HG03575 (cell line): ENCODE measurements around the gene PIP5K1B.
"Not testable (repeated sequence)": the region's sequence is repeated elsewhere in the genome, so short reads cannot be mapped to it uniquely, and the experiment has no call there.

Experiments used
- ATAC-seq: cut with Tn5 transposase; IDR thresholded peaks from one replicate; pipeline ENCODE4 v1.9.1; 2021; ENCODE audit not compliant: unreplicated experiment, insufficient number of reproducible peaks, low FRiP score; ENCODE audit errors: extremely low read depth

PIP5K1B gene, protein sequence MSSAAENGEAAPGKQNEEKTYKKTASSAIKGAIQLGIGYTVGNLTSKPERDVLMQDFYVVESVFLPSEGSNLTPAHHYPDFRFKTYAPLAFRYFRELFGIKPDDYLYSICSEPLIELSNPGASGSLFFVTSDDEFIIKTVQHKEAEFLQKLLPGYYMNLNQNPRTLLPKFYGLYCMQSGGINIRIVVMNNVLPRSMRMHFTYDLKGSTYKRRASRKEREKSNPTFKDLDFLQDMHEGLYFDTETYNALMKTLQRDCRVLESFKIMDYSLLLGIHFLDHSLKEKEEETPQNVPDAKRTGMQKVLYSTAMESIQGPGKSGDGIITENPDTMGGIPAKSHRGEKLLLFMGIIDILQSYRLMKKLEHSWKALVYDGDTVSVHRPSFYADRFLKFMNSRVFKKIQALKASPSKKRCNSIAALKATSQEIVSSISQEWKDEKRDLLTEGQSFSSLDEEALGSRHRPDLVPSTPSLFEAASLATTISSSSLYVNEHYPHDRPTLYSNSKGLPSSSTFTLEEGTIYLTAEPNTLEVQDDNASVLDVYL

DNA sequence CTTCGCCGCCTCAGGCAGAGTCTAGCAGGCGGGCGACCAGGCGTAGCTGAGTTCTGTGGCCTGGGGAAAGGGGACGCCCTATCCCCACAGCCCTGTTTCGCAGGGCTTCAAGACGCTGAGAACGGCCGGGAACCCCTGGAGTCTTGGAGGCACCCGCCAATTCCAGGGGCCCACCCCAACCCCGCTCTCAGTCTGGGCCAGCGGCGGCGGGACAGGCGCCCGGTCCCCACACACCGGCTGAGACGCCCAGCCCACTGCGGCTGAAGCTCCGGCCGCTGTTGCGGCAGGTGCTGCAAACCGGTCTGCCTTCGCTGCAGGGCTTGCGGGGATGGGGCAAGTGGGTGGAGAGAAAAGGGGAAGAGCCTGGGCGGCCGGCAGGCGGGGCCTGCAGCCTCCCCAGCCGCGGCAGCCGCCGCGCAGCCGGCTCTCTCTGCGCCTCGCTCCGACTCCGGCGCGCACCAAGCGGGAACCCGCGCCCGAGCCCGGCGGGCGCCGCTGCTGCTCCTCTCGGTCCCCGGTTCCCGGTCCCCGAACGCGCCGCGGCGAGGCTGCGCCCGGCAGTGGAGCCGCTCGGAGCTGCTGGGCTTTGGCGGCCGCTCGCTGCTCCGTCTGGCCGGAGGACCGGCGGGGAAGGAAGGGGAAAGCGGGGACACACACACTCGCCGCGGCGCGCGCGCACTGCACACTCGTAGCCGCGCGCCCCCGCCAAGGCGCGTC is at the start of gene PIP5K1B:
Gene PIP5K1B (plus strand): TSS at position 427 of the 717 bp plus-strand sequence. CDS start 117,375 bp downstream, outside the sequence.
- peak; percentile 29 for ATAC-seq

DNA sequence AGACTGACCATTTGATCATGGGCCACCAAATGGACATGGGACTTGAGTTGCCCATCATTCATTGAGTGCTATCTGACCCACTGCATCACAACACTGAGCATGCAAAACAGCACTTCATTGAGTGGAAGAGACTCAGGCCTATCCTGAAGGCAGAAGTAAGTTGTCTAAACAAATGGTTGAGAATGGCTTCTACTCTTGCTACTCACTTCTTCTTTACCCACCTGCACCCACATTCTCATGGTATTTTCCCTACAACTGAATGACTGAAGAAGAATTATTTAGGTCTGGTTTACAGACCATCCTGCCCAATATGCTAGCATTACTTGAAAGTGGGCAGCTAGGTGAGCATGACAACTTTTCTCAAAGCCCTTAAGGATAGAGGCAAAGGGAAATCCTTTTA is 41.0 kb upstream of the PIP5K1B start:
- no peak for ATAC-seq

DNA sequence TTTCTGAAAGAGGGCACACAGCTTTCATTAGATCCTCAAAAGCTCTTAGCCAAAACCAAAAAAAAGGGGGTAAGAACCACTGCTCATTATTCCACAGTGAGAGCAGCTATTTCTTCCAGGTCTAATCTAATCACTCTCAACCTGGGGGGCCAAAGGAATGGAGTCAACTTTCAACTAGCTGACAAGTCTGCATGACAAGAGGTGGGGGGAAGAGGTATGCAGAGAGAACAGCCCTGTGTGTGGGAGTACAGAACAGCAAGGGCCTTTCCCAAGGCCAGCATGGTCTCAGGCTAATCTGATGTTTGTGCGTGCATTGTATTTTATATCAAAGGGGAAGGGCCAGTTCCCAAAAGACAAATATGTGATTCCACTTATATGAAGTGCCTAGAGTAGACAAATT is 36.9 kb upstream of the PIP5K1B start:
- no peak for ATAC-seq

DNA sequence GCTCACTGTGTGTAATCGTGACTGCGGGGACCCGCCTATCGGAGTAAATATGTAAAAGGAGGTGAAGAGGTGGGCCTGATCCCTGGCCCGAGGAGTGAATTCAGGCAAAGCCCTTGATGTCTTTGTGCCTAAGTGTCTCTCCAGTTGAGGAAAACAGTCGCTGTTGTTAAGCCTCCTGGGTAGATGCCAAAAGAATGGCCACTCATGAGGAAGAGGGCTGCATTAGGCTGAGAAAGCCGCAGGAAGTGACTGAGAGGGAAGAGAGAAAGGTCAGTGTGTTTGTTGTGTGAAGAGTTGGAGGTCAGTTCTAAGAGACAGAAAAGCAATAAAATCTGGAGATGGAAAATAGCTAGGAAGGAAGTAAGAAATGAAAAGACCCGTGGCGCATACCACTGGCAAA is 35.8 kb upstream of the PIP5K1B start:
- ATAC-seq = no peak

DNA sequence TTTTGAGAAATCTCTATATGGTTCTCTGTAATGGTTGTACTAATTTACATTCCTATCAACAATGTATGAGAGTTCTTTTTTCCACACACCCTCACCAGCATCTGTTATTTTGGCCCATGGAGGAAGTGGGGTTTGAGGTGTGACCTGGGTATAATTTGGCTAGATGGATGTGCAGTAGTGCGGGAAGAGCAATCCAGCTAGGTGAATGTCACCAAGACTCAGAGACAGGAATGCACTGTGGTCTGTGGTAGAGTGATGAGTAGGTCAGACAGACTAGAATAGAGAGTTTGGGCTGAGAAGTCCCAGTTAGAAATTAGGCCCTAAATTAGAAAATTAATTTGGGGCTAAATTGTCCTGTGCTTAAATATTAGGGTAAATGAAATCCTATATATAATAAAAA is 32.8 kb upstream of the PIP5K1B start:
- no peak for ATAC-seq

DNA sequence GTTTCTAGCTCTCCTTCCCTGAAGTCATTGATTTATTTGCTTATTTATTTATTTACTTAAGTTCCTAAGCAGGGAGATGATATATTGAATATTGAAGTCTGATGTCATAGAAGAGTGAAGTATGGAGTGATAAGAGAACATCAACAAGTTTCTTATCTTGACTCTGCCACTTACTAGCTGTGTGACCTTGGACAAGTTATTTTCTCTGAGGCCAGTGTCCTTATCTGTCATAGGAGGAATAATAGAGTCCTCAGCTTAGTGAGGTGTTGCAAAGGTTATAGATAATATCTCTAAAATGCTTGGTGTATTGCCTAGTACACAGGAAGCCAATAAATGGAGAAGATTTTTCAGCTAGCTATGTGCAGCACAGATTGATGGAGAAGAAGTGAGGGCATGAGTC is 32.4 kb upstream of the PIP5K1B start:
- no peak for ATAC-seq

DNA sequence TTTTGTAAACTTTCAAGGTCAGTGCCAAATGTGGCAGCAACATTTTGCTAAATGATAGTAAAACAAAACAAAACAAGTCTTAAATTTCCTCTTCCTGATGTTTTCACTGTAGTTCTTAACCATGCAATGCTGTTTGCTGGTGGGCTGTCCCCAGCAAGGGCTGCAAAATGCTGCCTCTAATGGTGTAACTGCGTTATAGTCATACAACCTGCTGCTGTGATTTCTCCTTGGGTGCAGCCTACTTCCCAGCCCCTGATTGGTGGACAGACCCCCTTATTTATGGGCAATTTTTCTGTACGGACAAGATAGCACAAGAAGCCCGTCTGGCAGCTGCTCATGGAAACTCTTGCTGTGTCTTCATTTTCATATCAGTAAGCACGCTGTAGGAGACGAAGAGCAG is 26.6 kb upstream of the PIP5K1B start:
- ATAC-seq = no peak

DNA sequence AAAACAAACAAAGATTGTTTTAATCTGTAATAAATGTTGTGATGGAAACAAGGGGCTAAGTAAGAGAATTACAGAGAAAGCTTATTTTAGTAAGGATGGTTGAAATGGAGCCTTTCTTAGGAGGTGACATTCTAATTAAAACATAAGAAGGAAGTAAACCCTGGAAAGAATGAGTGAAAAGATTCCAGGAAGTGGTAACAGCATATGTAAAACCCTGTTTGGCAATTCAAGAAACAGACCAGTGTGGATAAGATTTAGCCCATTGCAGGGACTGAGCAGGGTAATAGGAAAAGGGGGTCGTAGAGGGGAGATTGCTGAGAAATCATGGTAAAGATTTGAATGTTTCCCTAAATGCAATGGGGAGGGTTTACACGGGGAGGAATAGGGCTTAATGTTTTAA is 21.6 kb upstream of the PIP5K1B start:
- no peak for ATAC-seq

DNA sequence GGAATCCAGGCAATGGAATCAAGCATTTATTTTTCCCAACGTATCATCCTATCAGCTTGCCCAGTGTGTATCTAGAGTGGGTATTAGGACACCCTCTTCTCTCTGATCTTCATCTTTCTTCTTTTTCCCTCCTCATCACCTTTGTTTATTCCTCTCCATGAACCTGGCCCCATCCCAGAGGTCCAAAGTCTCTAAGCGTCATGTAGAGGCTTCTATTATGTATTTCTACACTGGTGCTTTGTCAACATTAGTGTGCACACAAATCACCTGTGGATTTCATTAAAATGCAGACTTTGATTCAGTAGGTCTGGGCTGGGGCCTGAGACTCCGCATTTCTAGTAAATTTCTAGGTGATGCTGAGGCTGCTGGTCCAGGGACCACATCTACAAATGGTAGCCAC is 19.8 kb upstream of the PIP5K1B start:
- no peak for ATAC-seq

DNA sequence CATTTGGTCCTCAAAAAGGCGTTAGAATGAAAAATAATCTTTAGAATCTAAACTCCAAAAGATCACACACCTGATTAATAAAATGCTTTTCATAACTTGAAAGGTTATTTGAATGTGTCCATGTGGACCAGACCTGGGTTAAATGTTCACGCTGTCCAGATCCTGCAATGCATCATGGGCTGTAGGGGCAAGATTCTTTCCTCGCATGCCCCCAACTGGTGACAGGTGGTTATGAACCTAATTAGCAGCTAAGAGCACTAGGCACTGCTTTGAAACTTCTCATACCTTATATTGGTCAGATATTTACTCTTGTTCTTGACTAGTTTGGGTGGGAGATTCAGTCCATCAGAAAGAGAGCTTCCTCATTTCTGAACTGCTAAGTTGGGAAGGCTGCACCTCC is 19.3 kb upstream of the PIP5K1B start:
- ATAC-seq = peak; percentile 42

DNA sequence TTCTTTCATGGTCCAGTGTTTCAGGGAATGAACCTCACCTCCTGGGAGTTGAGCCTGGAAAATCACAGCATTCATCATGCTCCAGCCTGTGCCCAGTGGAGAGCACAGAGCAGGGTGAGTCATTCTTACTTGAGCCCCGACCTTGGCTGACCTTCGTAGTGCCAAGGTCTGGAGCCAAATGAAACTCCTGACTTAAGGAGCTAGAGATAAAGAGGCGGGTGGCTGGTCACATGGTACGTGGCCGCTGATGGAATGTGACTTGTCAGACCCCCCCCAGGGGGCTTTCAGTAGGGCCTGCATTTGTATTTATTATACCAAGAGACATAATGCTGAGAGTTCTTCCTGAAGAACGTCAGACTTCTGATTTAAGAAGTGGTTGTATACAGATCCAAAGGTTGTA is 15.0 kb upstream of the PIP5K1B start:
- no peak for ATAC-seq

DNA sequence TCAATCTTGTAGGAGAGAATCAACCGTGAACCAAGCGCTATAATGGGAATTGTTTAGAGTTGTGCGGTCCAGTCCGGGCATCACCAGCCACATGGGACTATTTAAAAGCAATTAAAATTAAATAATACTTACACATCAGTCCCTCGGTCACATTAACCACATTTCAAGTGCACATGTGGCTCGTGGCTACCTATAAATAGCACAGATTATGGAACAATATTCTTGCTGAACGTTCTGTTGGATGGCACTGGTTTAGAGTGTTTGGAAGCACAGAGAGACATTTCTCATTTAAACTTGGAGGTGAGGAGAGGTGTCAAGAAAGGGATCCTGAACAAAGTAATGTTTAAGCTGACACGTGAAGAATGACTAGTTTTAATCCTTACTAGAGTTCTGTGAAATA is 12.5 kb upstream of the PIP5K1B start:
- no peak for ATAC-seq

DNA sequence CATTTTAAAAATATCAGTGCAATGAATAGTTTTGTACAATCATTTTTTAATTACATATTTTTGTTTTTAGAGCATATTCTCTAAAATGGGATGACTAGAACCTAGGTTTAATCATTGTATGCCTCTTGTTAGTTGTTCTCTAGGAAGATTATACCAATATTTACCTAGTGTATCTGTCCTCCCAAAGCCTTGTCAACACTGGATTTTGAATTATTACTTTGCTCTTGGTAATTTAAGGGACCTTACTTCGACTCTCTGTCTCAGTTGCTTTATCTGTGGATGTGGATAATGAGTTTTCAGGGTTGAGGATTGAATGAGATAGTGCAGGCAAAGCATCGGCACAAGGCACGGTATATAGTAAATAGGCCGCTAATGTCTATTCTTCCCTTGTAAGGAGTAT is 10.9 kb upstream of the PIP5K1B start:
- ATAC-seq = no peak

DNA sequence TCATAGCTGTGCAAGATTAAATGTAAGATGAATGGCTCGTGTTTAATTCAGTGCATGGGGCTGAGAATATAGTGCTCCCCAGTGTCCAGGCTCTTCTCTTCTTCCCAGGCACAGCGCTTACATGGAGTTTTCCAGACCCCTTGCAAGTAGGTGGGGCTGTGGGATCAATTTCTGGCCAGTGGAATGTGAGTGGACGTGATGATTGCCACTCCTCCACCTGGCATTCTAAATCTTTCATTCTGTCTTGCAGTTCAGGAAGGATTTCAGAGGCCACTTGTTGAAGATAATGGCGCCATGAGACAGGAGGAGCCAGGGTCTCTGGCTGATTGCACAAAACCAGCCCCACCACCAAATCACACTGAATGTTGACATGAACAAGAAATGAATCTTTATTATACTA is 7.2 kb upstream of the PIP5K1B start:
- no peak for ATAC-seq

DNA sequence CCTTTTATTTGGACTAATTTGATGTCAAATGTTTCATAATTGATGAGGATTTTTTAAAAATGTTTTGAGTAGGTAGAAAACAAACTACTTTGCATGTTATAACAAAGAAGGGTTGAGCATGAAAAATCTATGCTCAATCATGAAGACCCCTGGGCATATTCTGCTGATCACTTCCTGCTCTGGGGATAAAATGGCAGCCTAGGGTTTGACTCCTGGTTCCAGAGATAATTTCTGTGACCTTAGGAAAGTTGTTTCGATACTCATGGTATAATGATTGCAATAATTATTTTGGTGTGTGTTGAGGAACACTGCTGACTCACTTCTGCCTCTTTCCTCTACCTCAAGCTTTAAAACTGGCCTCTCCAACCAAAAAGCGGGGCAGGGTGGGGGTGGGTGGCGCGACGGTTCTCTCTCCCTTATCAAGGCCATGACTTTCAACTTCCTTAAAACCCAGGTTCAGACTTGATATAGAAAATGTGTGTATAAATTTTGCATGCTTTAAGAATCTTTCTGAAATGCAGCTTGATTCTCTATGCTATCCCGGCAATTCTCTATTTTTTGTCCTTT is 6.0 kb upstream of the PIP5K1B start:
- ATAC-seq = no peak

DNA sequence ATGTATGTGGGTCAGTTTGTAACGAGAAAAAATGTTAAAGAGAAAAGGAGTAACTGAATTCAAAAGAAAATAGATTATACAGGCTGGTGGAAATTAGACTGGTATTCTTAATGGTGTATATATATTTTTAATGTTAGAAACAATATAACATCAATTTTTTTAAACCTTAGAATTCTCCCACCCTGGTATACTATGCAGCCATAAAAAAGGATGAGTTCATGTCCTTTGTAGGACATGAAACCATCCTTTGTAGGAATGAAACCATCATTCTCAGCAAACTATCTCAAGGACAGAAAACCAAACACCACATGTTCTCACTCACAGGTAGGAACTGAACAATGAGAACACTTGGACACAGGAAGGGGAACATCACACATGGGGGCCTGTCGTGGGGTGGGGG is 5.4 kb upstream of the PIP5K1B start:
- not testable (repeated sequence) for ATAC-seq

DNA sequence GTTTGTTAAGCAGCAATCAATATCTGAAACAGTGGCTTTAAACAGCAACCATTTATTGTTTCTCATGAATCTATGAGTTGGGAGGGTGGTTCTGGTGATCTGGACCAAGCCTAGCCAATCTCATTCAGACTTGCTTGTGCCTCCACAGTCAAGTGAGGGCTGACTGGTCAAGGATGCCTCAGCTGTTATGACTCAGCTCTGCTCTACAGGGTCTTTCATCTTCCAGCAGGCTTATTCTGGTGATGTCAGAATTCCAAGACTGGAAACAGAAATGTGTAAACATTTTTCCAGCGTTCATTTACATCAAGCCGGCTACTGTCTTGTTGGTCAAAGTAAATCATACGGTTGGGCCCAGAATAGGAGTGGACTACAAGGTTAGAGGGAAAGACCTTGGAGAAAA is 2.5 kb upstream of the PIP5K1B start:
- no peak for ATAC-seq

DNA sequence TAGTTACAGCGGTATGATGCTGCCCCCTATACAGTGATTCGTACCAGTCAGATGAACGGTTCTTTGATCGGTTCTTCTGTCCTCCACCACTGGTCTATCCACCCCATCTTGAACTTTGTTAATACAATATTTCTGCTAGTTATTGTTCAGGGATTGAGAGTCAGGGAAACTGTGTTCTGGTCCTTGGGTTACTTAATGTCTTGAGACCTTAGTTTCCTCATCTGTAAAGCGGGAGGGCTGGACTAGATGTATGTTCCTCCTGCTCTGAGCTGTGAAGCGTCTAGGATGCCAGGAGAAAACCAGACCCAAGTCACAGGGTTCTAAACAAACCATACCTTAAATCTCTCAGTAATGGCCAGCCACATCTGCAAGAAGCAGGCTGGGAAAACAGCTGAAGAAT is 1.4 kb upstream of the PIP5K1B start:
- no peak for ATAC-seq

DNA sequence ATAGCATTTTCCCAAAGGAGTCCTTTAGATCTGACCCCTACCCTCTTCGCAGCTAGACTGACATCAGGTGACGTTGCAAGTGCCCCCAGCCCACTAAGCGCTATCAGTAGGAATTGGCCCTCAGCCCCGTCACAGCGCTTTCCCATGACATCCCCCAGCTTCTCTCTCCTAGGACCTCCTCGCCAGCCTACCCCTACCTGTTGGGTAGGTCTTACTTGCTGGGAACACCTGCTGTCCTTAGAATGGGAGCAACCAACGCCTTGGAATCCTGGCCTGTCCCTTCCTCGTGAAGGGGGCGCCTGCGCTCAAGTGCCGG is 584 bp upstream of the PIP5K1B start:
- ATAC-seq = no peak
